Limb (tissue), 2 donors: ENCODE data around the gene RNASEH1.
"Not testable (repeated sequence)": the region's sequence is repeated elsewhere in the genome, so short reads cannot be mapped to it uniquely, and the experiment has no call there.

Experiments used
- DNase-seq, 2 donors: peaks; one replicate each; pipeline ENCODE4 v3.0.0-alpha.2; 2016; ENCODE audit errors: extremely low spot score in 2 of 2

The RNASEH1 gene

DNA sequence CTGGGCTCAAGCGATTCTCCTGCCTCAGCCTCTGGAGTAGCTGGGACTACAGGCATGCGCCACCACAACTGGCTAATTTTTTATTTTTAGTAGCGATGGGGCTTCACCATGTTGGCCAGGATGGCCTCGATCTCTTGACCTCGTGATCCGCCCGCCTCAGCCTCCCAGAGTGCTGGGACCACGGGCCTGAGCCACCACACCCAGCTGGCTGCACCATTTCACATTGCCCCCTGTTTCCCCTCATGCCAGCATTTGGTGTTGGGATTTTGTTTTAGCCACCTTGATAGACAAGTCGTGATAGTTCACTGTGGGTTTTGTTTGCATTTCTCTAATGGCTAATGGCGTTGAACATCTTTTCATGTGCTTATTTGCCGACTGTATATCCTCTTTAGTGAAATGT is 31.0 kb upstream of the RNASEH1 start:
- DNase-seq = no peak

DNA sequence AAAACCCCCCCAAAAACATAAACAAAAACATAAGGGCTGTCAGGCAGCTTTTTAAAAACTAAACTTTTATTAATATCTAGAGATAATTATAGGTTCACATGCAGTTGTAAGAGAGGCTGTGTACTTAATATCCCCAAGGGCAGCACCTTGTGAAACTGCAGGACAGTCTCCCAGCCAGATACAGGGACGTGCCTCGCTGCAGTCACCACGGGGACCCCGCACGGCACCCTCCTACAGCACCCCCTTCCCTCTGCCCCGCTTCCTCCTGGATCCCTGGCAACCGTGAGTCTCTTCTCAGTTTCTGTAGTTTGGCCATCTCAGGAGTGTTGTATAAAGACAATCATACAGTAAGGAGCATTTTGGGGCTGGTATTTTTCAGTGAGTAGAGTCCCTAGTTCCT is 30.0 kb upstream of the RNASEH1 start:
- DNase-seq = no peak

DNA sequence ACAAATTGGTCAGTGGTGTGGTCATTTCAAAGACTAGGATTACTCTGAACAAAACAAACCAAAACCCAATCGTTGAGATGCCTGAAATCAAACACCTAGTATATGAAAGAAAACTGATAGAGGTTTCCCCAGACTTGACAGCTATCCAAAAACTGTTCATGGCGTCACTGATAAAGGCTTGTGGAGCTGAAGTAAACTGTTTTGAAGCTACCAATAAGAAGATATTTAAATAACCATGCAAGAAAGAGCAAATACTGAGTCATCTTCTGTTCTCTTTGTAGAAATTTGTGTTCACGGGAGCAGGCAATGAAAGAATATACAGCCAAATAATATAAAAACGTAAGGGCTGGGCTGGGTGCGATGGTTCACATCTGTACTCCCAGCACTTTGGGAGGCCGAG is 29.3 kb upstream of the RNASEH1 start:
- no peak for DNase-seq

DNA sequence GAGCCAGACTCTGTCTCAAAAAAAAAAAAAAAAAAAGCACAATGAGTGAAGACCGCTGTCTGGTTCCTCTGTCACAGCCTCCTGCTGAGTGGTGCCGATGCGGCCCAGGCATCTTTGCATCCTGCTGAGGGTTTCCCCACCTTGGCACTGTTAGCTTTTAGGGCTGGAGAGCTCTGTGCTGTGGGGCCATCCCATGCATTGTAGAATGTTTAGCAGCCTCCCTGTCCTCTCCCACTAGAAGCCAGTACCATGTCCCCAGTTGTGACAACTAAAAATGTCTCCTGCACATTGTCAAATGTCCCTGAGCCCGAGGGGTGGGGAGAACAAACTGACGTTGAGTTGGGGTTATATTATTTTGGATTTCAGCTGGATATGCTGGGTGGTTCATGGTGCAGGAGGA is 28.9 kb upstream of the RNASEH1 start:
- no peak for DNase-seq

DNA sequence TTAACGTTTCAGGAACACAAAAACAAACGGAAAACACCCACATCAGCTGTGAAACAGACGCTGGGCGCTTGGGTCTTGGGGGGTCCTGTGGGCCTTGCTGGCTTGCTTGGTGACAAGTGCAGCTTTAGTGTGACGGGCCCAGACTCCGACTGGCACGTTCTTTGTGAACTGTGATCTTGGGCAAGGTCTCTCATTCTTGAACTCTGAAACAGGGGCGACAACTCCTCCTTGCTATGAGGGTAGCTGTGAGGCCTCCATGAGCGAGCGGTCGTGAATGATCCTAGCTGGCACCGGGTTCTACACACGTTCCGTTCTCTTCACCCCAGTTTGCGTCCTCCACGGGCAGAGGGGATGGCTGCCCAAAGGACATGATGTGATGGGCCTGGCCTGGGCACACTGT is 28.1 kb upstream of the RNASEH1 start:
- no peak for DNase-seq

DNA sequence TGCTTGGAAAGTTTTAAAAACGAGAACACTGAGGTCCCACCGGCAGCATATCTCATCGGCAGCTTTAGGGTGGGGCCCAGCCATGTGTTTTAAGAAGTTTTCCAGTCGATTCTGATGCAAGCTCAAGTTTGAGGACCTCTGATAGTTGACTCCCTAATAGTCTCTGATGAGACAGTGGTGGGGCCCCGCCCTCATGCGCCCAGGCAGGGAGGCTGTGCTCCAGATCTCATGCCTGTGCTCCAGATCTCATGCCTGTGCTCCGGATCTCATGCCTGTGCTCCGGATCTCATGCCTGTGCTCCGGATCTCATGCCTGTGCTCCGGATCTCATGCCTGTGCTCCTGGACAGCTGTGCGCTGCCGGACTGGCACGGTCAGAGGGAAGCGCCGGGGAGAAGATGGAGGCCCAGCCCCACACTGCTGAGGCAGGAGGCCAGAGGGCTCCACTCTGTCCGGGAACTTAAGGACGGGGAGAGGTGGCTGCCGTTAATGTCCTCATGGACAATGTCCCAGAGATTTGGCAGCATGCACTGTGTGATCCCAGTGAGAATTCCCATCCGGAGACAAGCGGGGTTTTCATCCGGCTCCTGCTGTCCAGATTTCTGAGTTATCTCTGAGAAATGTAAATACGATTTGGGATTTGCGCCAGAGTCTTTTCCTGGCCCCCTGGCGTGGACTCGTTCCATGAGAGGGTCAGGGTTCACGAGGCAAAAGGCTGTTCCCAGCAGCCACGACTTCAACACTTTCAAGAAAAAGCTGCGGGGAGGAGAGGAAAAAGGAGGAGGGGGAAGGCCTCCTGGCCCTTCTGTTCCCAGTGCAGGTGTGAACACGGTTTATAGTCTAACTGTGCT is 27.4 kb upstream of the RNASEH1 start:
- DNase-seq = peak in 1 of 2 donors; percentile 20

DNA sequence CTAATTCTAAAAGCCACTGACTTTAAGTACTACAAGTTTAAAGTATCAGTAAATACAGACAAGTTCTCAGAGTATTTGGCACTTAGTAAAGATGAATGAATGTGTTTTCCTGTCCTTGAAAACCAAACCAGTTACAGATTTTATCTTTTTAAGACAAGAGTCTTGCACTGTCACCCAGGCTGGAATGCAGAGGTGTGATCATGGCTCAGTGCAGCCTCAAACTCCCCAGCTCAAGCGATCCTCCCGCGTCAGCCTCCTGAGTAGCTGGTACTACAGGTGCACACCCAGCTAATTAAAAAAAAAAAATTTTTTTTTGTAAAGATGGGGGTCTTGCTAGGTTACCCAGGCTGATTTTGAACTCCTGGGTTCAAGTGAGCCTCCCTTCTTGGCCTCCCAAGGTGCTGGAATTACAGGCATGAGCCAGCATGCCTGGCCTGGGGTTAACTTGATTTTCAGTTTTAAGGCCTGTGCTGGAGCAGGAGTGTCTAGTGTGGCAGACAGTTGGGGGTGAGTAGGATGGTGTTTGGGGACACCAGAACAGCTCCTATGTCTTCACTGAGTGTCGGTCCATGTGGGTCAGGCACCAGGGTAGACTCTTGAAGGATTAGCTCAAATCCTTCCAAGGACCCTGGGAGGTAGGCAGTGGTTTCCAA is 26.6 kb upstream of the RNASEH1 start:
- no peak for DNase-seq

DNA sequence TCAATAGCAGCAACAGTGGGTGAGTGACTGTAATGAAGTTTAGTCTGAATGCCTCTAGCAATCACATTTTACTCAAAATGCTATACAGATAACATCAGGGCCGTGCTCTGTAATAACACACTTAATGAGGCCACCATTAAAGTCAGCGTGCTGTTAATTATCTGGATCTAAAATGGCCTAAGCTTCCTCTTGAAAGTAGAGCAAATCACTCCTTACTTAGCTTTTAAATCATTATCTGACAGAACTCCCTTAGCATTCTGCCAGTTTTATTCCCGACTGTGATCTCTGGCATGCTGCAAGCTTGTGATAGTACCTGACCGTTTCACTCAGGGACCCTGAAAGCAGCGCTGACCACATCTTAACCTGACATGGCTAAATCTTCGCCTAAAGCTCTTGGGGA is 25.9 kb upstream of the RNASEH1 start:
- no peak for DNase-seq

DNA sequence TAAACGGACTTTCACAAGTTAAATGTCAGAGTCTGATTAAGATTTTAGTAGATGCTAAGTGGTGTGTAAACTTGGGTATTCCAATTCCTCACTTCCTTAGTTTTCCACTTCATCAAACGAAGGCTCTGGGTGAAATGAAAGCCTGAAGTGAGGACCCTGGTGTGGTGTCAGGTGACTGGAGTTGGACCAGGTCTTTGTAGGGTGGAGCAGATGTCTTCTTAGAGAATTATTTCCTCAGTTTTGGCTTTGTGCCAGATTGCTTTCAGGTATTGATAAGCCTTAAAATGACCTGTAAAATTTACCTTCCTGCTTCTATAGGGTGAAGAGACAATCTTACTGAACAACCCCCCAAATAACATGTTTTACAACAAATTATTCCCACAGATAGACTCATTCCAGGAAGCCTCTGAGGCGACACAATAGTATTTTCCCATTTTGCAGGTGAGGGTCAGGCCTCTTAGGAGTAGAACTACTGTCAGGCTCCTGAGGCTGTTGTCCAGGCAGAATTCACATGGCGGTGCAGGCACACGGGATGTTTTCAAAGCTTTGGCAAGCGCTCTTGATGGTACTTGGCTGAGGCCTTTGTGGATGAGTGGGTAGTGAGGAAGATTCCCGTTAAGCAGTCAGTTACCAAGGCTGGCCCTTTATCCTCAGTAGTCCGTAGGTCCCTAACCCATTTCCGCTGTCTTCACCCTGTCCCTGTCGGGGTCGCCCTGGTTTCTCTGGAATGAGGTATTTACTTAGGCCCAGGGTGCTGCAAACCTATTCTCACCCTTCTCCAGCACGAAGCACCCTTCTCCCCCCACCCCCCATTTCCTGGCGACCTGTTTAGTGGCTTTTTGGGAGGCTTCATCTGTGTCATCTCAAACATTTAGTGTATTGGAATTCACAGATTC is 23.5 kb upstream of the RNASEH1 start:
- no peak for DNase-seq

DNA sequence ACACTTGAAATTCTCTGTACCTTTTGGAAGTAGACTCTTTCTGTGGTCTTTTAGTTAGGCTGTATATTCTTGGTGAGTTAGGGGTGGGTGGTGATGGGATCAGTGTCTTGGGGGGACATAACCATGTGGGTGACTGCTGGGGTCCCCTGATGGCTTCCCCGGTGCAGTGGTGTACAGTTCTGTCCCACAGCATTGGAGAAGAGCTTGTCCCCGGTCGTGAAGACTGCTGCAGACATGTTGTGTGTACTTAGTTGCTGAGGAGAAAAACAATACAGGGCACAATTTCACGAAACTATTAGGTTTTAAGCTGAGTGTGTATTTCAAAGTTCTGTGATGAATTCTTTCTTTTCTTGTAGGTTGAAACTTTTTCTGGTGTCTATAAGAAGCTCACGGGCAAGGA is 22.3 kb upstream of the RNASEH1 start:
- no peak for DNase-seq

DNA sequence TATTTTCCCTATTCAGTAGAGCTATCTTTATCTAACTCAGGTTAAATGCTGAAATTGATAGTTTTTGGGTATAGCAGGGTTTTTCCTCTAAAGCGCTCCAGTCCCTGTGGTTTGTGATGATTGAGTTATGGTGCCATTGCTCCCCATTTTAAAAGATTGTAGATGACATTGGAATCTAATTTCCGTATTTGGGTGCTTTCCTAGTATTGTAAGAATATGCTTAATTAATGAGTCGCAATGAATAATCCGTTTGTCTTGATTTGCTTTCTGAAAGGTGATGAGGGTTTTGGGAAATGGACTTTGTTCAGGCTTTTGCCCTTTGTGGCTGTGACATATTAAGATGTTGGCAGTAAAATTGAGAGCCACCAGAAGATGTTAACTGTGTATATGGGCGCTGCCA is 20.9 kb upstream of the RNASEH1 start:
- no peak for DNase-seq

DNA sequence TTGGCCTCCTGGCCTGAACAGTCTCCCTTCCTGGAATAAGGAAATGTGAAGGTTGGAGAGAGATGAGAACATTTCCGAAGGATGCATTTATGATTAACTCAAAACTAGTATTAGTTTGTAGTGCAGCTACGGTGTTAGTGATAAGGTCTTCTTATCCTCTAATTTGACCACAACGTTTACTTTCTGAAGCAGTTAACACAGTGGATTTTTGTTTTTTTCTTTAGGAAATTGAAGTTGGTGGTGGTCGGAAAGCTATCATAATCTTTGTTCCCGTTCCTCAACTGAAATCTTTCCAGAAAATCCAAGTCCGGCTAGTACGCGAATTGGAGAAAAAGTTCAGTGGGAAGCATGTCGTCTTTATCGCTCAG is 18.1 kb upstream of the RNASEH1 start:
- DNase-seq = not testable (repeated sequence)

DNA sequence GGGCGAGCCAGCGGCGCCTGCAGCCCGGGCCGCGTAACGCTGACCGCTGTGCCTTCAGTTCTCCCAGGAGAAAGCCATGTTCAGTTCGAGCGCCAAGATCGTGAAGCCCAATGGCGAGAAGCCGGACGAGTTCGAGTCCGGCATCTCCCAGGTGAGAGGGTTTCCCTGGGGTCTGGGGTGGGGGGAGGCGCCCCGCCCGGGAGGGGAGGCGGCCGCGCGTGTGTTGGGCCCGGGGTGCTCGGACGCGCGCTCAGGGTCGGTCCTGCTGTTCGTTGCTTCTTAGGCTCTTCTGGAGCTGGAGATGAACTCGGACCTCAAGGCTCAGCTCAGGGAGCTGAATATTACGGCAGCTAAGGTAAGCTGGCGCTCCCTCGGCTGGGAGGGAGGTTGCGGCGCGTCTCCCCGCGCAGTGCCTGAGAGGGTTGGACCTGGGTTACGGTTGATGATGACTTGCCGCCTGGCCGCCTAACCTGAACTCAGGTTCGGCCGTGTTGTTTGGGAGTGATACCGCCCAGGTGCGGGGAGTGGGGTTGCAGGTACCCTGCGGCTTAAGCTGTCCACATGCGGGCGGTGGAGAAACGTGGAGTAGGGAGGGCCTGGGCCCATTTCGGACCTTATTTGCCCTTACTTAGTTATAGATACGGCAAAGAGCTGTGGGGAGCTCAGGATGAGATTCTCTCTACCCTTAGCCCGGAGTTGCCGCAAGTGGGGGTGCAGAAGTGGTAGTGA is 17.6 kb upstream of the RNASEH1 start:
- no peak for DNase-seq

DNA sequence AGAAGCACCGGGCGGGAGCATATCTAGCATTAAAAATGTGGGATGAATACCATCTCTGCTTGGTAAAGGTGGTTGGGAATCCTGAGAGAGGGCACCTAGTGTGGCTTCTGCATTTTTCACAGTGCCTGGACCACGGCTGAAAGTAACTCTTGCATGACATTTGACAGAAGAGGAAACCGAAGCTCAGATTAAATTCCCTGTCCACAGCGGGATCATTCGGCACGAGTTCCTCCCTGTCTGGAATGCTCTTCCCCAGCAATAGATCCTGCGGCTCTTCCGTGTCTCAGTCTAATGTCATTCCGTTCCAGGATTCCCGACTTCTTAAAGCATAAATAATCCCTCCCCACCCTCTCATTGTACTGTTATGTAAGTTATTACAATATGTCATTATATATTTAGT is 16.0 kb upstream of the RNASEH1 start:
- DNase-seq = no peak

DNA sequence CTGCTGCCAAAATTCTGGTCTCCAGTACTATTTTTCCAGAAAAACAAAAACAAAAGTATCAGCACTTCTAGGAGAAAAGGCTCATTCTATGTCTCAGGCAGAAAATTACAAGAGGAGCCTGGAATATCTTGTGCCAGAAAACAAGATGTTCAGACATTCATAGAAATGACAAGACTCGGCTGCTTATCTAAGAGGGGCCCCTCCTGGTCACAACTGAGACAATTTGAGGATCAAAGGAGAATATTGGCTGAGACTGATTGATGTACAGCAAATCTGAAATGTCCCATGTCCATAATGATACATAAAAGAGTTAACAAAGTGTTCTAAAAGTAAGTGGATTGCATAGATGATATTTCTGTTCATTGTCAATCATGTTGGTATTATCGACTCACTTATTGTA is 14.5 kb upstream of the RNASEH1 start:
- no peak for DNase-seq

DNA sequence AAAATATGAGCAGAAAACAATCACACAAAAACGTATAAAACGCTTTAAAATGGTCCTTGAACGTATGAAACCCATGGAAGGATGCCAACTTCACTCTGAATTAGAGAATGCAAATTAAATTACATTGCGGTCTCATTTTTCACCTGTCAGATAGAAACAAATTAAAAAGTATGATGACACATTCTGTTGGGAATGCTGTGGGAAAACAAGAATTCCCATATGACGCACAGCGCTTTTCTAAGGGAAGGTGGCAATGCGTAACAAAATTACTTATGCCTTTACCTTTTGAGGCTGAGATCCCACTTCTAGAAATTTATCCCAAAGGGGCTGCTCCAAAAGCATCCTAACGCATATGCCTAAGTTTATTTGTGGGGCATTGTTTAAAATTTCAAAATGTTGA is 13.2 kb upstream of the RNASEH1 start:
- no peak for DNase-seq

DNA sequence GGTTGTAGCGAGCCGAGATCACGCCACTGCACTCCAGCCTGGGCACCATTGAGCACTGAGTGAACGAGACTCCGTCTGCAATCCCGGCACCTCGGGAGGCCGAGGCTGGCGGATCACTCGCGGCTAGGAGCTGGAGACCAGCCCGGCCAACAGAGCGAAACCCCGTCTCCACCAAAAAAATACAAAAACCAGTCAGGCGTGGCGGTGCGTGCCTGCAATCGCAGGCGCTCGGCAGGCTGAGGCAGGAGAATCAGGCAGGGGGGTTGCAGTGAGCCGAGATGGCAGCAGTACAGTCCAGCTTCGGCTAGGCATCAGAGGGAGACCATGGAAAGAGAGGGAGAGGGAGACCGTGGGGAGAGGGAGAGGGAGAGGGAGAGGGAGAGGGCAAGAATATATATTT is 11.5 kb upstream of the RNASEH1 start:
- not testable (repeated sequence) for DNase-seq

DNA sequence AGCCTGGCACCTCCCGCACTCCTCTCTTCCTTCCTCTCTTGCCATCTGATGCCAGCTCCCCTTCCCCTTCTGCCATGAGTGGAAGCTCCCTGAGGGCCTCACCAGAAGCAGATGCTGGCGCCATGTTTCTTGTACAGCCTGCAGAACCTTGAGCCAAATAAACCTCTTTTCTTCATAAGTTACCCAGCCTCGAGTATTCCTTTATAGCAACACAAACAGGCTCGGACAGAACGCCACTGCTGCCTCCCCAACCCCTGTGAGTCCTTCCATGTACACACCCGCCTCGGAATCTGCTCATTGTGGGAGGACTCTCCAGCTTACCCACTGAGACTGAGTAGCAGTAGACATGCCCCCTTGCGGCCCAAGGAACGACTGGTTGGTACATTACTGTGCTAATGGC is 8.7 kb upstream of the RNASEH1 start:
- DNase-seq = no peak

DNA sequence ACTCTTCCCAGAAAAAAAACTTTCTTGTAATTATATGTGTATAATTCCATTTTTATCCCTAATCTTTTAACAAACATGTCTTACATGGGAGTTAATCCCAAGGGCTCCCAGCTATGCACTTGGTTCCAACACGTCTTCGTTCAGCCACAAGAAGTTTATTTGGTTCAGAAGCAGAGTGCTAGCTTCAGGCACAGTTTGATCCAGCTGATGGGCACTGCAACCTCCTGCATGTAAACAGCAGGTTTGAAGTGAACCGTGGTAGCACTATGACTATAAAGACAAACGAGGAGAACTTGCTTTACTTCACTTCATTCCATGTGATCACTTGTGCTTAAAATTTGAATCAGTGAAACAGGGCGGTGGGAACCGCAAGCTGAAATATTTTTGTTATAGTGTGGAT is 7.0 kb upstream of the RNASEH1 start:
- no peak for DNase-seq

DNA sequence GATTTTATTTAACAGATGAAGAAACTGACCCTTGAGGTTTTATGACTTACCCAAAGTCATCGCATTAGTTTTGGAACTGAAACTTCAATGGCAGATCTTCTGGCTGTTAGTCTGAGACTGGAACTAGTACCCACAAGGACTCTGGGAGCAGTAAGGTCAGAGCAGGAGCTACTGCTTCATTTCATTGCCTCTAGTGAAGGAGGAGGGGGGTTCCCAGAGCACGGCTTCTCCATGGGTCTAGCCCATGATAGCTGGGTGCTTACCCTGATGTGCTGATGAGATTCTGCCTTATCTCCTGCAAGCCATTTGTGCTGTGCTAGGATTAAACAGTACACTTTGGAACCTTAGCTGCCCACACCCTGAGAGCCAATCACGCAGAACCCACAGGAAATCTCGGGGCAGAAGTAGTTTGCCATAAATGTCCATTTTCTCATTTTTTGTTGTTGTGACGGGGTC is 5.4 kb upstream of the RNASEH1 start:
- DNase-seq = no peak

DNA sequence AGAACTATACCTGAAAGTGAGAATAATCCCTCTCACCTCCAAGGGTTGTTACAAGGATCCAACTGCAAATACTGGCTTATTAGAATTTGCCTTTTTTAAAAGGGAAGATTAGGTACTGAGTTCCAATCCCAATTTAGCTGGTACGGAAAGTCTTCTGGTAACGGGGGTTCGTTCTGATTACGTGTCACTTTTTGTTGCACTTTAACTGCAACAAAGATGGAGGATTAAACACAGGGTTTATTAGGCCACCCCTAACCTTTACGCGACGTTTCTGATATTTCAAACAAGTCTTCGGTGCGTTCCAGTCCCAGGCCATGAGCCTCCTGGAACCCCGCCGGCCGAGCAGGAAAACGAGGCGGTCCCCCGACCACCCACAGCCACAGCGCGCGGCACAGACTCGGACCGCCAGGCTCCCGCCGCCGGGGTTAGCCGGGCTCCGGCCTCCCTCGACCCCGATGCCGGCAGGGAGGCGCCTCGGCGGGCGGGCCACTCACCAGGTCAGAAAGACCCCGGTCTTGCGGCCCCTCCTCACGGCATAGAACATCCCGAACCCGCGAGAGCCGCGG is 411 bp downstream of the RNASEH1 start:
- DNase-seq = peak in 1 of 2 donors; percentile 2
